ENCODE data around the gene FSD1. TPM values are rescaled to one million over a fixed set of nuclear protein-coding genes. Genes with fewer than 3 reads are reported as not detected.

The FSD1 gene
- total and polyA plus RNA-seq, 9 of the 15 experiments (the other 6 are each of a cell fraction or from before 2014, with no cell fraction given) = 0.11 to 1.9 (median 0.94) TPM; not detected in 1

- TF ChIP-seq ZNF217 (CRISPR knock-in tag; IDR thresholded peaks at IDR 0.05) (no peak), ZNF668 (CRISPR knock-in tag; IDR thresholded peaks at IDR 0.05) (no peak), ZFP36 (IDR thresholded peaks at IDR 0.05; ENCODE audit: low read depth, low read length, partially characterized antibody) (peak; percentile 67)
These were observed 47.8 kb upstream of the FSD1 start (continued) for GRCh38 chr19:4256563-4256962.

GRCh38 chr19:4257025-4257424 is 47.4 kb upstream of the FSD1 start:
- Histone ChIP-seq H3K36me3 (ENCODE audit: control insufficient read depth, insufficient read depth, low read length) (peaks cover 66% of the 10 kb centered on the region; the same call in 2 of the 3 replicates), H3K27me3 (ENCODE audit: control insufficient read depth in 2 of 2, insufficient read depth in 2 of 2, low read length in 2 of 2) (no peaks in the 10 kb centered on the region), H4K20me1 (replicated peaks; ENCODE audit: control insufficient read depth, insufficient read depth, low read length) (no peaks in the 10 kb centered on the region), H2AFZ (ENCODE audit: low read depth, low read length) (no peak overlapping the region), H3K79me2 (ENCODE audit: control insufficient read depth, insufficient read depth, low read length) (no peaks in the 10 kb centered on the region), H3K4me1 (replicated peaks in 1 of 2; ENCODE audit: control insufficient read depth in 2 of 2, insufficient read depth in 2 of 2, low read length in 2 of 2) (peaks cover 0 to 5% of the 10 kb centered on the region in 2 experiments; a peak in 1 of 5 replicates), H3K9me1 (ENCODE audit: control insufficient read depth, insufficient read depth, low read length) (no peaks in the 10 kb centered on the region), H3K9ac (ENCODE audit: insufficient read depth in 1 of 2, low read depth in 2 of 2, low read length in 2 of 2) (no peak overlapping the region), H3K4me3 (no peak overlapping the region), H3K27ac (ENCODE audit: extremely low read depth, low read depth, low read length) (no peak overlapping the region), H3K9me3 (replicated peaks; ENCODE audit: control insufficient read depth, insufficient read depth, low read depth, low read length) (peaks cover 9% of the 10 kb centered on the region), H3K4me2 (ENCODE audit: insufficient read depth, low read length) (no peak overlapping the region)
- POLR2A ChIA-PET = interaction anchor here (0.6 to 2.7 kb wide), 4 partner anchors 10 to 142 kb away, joined by 3 to 9 read pairs (median 4); partner anchors contain the start of gene YJU2
- CTCF ChIA-PET (ENCODE audit: low intra/inter-chr PET ratio) = no interaction called here
- 99% methylated on average over 6 of the region's 6 CpGs for WGBS (ENCODE audit: insufficient coverage, low coverage, missing lambda C conversion rate)
- no peak for DNase-seq (ENCODE audit: extremely low read depth in 1 of 4, low spot score in 3 of 4)
- FAIRE-seq = no peak
- in situ Hi-C loops (cut with MboI) = no loop called here
- ATAC-seq = no peak
- intact Hi-C loops (cut with micrococcal nuclease) = no loop called here
- no peak for TF ChIP-seq ZBTB7A (IDR thresholded peaks at IDR 0.05; ENCODE audit: borderline replicate concordance, control insufficient read depth, low read depth, low read length)
- TF ChIP-seq RBM25 (IDR thresholded peaks at IDR 0.05; ENCODE audit: low read depth, low read length, severe bottlenecking) = peak; percentile 55
- no TSS peak for BruUV-seq (replicated peaks)
